PC-3 (cell line): ENCODE measurements around the gene HYCC1.

Source experiments
- EZH2 ChIP-seq: fragments of 300-600 bp; sonication (generic); IDR thresholded peaks from one replicate; pipeline ENCODE4 v1.6.1; 2017; ENCODE audit warnings: antibody characterized with exemption, mild to moderate bottlenecking, low read length; ENCODE audit not compliant: unreplicated experiment
- EZH2phosphoT487 ChIP-seq: fragments of 300-600 bp; sonication (generic); IDR thresholded peaks from 2 replicates; pipeline ENCODE4 v1.6.1; 2018; ENCODE audit warnings: mild to moderate bottlenecking, antibody characterized with exemption, low read length, borderline replicate concordance
- TF ChIP-seq, protein P1 (sequence below): fragments of 300-600 bp; sonication (generic); conservative IDR thresholded peaks from 2 replicates; pipeline ENCODE4 v1.5.1; 2017; ENCODE audit warnings: antibody characterized with exemption, low read depth, mild to moderate bottlenecking, low read length

DNA sequence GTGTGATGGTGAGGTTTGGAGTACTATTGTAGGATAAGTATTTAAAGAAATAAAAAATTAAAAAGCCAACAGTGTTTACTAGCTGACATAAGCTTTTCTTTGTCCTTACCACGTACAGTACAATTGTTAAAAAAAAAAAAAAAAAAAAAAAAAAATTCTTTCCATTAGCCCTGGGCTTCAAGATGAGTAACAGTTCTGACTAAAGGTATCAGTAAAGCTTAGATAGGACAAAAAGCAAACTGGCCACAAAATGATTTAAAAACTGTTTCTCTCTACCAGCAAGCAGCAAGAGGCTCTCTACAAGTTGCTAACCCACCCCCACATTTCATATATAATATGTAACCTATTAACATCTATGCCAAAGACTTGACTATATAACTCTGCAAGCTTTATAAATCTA lies 17.5 kb downstream of the HYCC1 start:
- TF ChIP-seq, protein P1, sequence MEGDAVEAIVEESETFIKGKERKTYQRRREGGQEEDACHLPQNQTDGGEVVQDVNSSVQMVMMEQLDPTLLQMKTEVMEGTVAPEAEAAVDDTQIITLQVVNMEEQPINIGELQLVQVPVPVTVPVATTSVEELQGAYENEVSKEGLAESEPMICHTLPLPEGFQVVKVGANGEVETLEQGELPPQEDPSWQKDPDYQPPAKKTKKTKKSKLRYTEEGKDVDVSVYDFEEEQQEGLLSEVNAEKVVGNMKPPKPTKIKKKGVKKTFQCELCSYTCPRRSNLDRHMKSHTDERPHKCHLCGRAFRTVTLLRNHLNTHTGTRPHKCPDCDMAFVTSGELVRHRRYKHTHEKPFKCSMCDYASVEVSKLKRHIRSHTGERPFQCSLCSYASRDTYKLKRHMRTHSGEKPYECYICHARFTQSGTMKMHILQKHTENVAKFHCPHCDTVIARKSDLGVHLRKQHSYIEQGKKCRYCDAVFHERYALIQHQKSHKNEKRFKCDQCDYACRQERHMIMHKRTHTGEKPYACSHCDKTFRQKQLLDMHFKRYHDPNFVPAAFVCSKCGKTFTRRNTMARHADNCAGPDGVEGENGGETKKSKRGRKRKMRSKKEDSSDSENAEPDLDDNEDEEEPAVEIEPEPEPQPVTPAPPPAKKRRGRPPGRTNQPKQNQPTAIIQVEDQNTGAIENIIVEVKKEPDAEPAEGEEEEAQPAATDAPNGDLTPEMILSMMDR: no peak
- TF ChIP-seq EZH2 (no peak), EZH2phosphoT487 (no peak)
